ENCODE data around the gene GALNT7. TPM values are rescaled to one million over a fixed set of nuclear protein-coding genes. Genes with fewer than 3 reads are reported as not detected.

Gene GALNT7
- total RNA-seq, 1 donor from 2014 or later, result 63.9 TPM

DNA sequence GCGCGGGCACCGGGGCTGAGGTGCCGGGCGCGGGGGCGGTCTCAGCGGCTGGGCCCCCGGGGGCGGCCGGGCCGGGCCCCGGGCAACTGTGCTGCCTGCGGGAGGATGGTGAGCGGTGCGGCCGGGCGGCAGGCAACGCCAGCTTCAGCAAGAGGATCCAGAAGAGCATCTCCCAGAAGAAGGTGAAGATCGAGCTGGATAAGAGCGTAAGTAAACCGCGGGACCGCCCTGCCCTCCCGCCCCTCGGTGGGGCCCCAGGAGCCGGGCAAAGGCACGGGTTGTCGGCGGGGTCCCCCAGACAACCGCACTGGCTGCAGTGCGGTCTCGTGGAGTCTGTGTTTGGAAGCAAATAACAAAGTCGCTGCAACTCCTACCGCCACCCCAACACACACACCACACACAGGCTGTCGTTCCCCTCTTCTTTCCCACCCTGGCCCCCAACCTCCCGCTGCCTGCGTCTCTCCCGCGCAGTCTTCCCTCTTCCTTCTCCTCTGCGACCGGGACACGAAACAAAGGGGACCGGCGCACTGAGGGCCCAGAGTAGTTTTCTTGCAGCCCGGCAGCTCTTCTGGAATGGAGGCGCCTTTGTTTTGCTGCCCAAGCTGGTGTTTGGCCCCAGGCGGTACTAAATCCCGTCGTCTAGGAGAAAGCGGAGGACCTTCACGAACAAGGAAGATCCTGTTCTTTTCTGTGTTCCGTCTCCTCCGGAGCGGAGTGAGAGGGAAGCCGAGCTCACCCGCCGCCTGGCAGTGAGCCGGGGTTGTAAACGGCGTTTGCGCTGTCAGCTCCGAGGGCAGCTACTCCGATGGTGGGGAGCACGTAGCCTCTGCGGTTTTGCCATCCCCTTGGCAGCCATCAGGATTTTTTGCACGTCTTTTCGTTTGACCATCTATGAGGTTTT lies 202.9 kb downstream of the GALNT7 start:
- Mint-ChIP-seq H3K27me3 (no peaks in the 10 kb centered on the region), H3K9me3 (no peaks in the 10 kb centered on the region), H3K4me1 (ENCODE audit: unreplicated experiment) (peaks cover 12% of the 10 kb centered on the region), H3K27ac (peak overlapping the region; percentile 96), H3K4me3 (peak overlapping the region; percentile 97), H3K36me3 (peaks cover 7% of the 10 kb centered on the region)
- peak; percentile 77 for DNase-seq (ENCODE audit: extremely low spot score, unreplicated experiment)
- TF ChIP-seq, protein P1, sequence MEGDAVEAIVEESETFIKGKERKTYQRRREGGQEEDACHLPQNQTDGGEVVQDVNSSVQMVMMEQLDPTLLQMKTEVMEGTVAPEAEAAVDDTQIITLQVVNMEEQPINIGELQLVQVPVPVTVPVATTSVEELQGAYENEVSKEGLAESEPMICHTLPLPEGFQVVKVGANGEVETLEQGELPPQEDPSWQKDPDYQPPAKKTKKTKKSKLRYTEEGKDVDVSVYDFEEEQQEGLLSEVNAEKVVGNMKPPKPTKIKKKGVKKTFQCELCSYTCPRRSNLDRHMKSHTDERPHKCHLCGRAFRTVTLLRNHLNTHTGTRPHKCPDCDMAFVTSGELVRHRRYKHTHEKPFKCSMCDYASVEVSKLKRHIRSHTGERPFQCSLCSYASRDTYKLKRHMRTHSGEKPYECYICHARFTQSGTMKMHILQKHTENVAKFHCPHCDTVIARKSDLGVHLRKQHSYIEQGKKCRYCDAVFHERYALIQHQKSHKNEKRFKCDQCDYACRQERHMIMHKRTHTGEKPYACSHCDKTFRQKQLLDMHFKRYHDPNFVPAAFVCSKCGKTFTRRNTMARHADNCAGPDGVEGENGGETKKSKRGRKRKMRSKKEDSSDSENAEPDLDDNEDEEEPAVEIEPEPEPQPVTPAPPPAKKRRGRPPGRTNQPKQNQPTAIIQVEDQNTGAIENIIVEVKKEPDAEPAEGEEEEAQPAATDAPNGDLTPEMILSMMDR (conservative IDR thresholded peaks at IDR 0.05), result no peak

Small RNA genes within 50 kb of the gene (microRNA-seq; reads per million reads assigned to microRNA genes)
- 0.83 reads per million for gene MIR548T

Other genes with a start within 250 kb of the GALNT7 start
- 67.7 and 201 TPM in 2 replicates for gene HMGB2, start 165.5 kb downstream of the GALNT7 start, total RNA-seq (ENCODE audit: low replicate concordance)
- 7.9 and 21.3 TPM in 2 replicates for gene SAP30, start 202.1 kb downstream of the GALNT7 start, total RNA-seq (ENCODE audit: low replicate concordance)
- 0.17 TPM in 1 of 2 replicates, not detected in the other for gene SCRG1, start 230.3 kb downstream of the GALNT7 start, total RNA-seq (ENCODE audit: low replicate concordance)

Data from type B pancreatic cell (in vitro differentiated cells).